Measurements from ENCODE around the gene IL1RL1.

The IL1RL1 gene

DNA sequence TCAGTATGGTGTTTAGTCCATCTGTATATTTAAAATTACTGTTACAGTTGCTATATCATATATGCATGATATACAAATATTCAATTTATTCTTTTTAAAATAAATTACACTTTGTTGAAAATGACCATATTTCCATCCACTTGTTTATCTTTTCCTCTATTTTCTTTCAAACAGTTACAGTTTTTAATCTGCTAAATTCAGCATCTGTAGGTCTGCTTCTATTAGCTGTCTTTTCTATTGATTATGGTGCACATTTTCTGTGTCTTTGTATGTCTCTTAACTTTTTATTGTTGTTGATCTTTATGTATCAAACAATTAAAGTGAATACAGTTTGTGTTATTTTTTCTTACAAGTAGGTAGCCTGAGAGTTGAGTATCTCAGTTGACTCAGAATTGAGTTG, 72.4 kb downstream of the IL1RL1 start:
- H3K4me2 ChIP-seq (ENCODE audit: low read length): no peak overlapping the region
- H3K27me3 ChIP-seq (ENCODE audit: control insufficient read depth, insufficient read depth, low read length): peaks cover 5% of the 10 kb centered on the region
- H3K9ac ChIP-seq (ENCODE audit: low read depth, low read length): no peak overlapping the region
- no peaks in the 10 kb centered on the region for H3K4me1 ChIP-seq (ENCODE audit: control insufficient read depth, insufficient read depth, low read length)
- H3K4me3 ChIP-seq (ENCODE audit: low read length): no peak overlapping the region
- H3K36me3 ChIP-seq (ENCODE audit: insufficient read depth, low read length): no peaks in the 10 kb centered on the region
- H3K9me3 ChIP-seq (replicated peaks; ENCODE audit: low read length): peaks cover 9% of the 10 kb centered on the region

DNA sequence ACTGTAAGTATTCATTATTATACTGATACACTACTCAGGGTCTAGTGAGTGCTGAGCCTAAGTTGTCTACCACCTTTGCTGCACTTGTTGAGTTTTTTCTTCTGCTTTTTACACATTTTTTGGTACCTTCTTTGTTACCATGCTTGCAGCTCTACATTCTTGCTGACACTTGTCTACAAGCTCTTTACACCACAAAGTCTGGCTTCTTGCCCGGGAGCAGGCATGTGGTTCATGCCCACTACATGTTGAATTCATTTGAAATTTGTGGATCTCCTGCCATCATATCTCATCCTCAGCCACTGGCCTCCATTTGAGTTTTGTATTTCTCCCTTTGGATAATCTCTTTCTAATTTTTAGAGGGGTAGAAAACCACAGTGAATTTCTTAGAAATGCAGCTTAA, 74.2 kb downstream of the IL1RL1 start:
- no peak overlapping the region for H3K9ac ChIP-seq (ENCODE audit: low read depth, low read length)
- H3K9me3 ChIP-seq (replicated peaks; ENCODE audit: low read length): peaks cover 9% of the 10 kb centered on the region
- no peaks in the 10 kb centered on the region for H3K36me3 ChIP-seq (ENCODE audit: insufficient read depth, low read length)

DNA sequence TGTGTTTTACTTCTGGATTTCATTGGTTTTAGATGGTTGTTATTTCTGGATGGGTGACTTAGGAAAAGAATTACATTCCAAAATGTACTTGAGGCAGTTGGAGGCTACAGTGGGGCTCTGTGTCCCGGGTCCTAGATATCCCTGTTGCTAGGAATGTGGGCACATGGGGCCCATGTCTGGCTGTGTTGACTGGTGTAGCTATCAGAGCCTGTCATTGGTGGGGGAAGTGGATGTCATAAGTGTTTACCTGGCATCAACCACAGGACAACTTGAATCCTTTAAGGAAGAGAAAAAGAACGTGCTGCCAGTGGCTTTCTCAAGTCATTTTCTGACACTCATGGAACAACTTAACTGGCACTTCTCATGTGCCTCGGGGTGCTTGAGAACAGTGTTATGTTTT, 74.6 kb downstream of the IL1RL1 start:
- Histone ChIP-seq H3K4me3 (ENCODE audit: low read length) (no peak overlapping the region), H3K9ac (ENCODE audit: low read depth, low read length) (no peak overlapping the region), H3K4me2 (ENCODE audit: low read length) (no peak overlapping the region), H3K36me3 (ENCODE audit: insufficient read depth, low read length) (no peaks in the 10 kb centered on the region), H3K27me3 (ENCODE audit: control insufficient read depth, insufficient read depth, low read length) (no peaks in the 10 kb centered on the region), H3K4me1 (ENCODE audit: control insufficient read depth, insufficient read depth, low read length) (no peaks in the 10 kb centered on the region), H3K9me3 (replicated peaks; ENCODE audit: low read length) (peaks cover 9% of the 10 kb centered on the region)

More for the DNA sequence above, 74.2 kb downstream of the IL1RL1 start:
- H3K4me2 ChIP-seq (ENCODE audit: low read length): no peak overlapping the region
- peaks cover 3% of the 10 kb centered on the region for H3K27me3 ChIP-seq (ENCODE audit: control insufficient read depth, insufficient read depth, low read length)
- H3K4me3 ChIP-seq (ENCODE audit: low read length): no peak overlapping the region
- no peaks in the 10 kb centered on the region for H3K4me1 ChIP-seq (ENCODE audit: control insufficient read depth, insufficient read depth, low read length)

DNA sequence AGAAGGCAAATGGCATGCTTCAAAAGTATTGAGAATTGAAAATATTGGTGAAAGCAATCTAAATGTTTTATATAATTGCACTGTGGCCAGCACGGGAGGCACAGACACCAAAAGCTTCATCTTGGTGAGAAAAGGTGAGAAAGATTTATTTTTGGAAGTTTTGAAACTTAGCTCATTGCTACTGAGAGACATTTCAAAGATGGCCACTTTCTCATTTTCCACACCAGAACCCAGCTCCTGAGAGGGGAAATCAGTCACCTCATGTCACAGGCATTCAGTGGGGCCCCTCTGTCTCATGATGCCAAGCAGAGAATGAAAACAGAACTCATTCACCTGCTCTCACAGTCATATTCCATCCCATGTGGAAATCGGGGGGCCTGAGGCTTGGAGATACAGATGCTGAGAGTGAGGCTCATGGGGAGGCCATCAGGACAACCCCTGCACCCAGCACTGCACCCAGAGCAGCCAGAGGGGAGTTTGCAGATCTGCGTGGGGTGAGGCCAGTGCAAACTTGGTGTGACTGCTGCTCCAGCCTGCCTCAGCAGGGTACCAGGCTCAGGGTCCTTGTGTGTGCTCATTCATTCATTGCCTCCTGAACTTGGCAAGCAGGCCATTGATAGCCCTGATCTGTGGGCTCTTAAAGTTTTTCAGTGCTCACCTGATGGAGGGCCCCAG, 75.6 kb downstream of the IL1RL1 start:
- H3K27me3 ChIP-seq (ENCODE audit: control insufficient read depth, insufficient read depth, low read length): no peaks in the 10 kb centered on the region
- no peak overlapping the region for H3K4me2 ChIP-seq (ENCODE audit: low read length)
- no peaks in the 10 kb centered on the region for H3K4me1 ChIP-seq (ENCODE audit: control insufficient read depth, insufficient read depth, low read length)
- no peak overlapping the region for H3K9ac ChIP-seq (ENCODE audit: low read depth, low read length)
- peaks cover 9% of the 10 kb centered on the region for H3K9me3 ChIP-seq (replicated peaks; ENCODE audit: low read length)
- H3K4me3 ChIP-seq (ENCODE audit: low read length): no peak overlapping the region
- H3K36me3 ChIP-seq (ENCODE audit: insufficient read depth, low read length): no peaks in the 10 kb centered on the region

DNA sequence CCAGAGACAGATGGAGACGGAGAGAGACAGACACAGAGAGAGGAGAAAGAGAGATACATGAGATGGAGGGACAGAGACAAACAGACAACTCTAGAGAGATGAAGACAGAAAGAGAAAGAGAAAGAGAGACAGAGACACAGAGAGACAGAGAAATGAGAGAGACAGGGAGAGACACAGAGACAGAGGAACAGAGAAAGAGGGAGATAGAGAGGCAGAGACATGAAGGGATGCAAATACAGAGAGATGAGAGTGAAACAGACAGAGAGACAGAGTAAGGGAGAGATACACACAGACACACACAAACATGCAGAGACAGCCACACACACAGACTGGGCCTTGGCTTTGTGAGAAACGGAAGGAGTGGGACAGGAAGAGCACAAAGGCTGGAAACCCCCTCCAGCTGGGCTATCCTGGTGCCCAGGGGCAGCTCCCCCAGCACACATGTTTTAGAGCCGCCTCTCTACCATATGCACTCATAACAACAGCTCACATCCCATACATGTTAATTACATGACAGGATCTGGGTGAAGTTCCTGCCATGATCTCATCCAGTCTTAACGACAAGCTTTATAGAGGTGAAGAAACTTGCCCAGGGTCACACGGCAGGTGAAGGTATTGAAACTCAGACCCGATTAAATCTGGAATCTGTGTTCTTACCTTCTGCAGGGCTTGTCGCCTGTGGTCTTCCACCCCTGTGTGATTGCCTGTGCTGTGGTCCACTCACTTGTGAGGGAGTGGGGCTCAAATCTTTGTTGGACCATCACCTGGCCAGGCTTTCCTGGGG, 76.6 kb downstream of the IL1RL1 start:
- H3K27me3 ChIP-seq (ENCODE audit: control insufficient read depth, insufficient read depth, low read length): no peaks in the 10 kb centered on the region
- H3K9ac ChIP-seq (ENCODE audit: low read depth, low read length): no peak overlapping the region
- H3K4me1 ChIP-seq (ENCODE audit: control insufficient read depth, insufficient read depth, low read length): no peaks in the 10 kb centered on the region
- no peak overlapping the region for H3K4me3 ChIP-seq (ENCODE audit: low read length)
- peaks cover 9% of the 10 kb centered on the region for H3K9me3 ChIP-seq (replicated peaks; ENCODE audit: low read length)
- no peaks in the 10 kb centered on the region for H3K36me3 ChIP-seq (ENCODE audit: insufficient read depth, low read length)
- no peak overlapping the region for H3K4me2 ChIP-seq (ENCODE audit: low read length)

DNA sequence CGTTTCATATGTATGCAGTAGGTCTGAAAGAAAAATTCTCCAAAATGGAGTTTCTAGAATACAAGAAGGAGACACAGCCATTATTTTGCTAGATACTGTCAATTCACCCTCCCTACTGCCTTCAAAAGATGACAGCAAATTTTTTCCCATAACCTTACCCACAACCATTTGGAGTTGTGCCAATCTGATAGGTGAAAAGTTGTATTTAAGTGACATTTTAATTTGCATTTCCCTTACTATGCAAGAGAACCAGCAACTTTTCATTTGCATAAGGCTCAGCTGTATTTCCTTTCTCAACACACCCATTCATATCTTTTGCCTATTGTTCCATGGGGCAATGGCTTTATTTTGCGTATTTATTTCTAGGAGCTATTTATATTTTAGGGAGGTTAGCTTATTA, 80.2 kb downstream of the IL1RL1 start:
- H3K4me1 ChIP-seq (ENCODE audit: control insufficient read depth, insufficient read depth, low read length): no peaks in the 10 kb centered on the region
- H3K27me3 ChIP-seq (ENCODE audit: control insufficient read depth, insufficient read depth, low read length): peaks cover 8% of the 10 kb centered on the region
- no peak overlapping the region for H3K9ac ChIP-seq (ENCODE audit: low read depth, low read length)
- H3K4me3 ChIP-seq (ENCODE audit: low read length): no peak overlapping the region
- H3K9me3 ChIP-seq (replicated peaks; ENCODE audit: low read length): no peaks in the 10 kb centered on the region
- H3K4me2 ChIP-seq (ENCODE audit: low read length): no peak overlapping the region
- no peaks in the 10 kb centered on the region for H3K36me3 ChIP-seq (ENCODE audit: insufficient read depth, low read length)

DNA sequence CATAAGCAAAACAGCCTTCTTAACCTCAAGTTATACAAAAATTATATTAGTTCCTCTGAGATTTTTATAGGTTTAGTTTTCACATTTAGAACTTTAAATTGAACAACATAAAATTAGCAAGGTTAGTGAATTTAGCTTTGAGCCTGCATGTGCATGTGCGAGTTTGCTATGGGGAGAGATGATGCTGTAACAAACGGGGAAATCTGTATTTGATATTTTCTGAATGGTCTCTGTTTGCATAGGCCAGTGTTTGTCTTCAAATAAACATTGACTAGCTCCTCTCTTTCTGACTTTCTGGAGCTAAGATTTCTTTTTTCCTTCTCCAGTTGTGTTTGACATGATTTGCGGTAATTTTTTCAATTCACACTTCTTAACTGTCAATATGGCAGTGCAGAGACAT, 80.7 kb downstream of the IL1RL1 start:
- Histone ChIP-seq H3K36me3 (ENCODE audit: insufficient read depth, low read length) (no peaks in the 10 kb centered on the region), H3K4me1 (ENCODE audit: control insufficient read depth, insufficient read depth, low read length) (no peaks in the 10 kb centered on the region)

DNA sequence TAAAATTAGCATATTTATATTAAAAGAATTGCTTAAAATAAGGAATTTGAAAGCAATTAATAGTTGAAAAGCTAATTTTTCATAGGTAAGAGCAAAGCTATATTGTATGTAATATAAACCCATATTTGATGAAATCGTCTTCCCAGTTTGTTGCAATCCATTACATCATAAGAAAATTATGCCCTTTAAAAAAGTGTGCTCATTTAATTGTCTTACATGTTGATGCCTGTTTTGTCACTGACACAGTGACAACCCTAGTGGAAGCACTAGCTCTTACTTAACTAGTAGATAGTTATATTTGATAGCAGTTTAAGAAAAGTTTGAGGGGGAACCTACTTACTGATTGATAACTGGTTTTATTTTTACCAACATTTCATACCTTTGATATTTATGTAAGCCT, 81.6 kb downstream of the IL1RL1 start:
- Histone ChIP-seq H3K27me3 (ENCODE audit: control insufficient read depth, insufficient read depth, low read length) (peaks cover 13% of the 10 kb centered on the region), H3K9me3 (replicated peaks; ENCODE audit: low read length) (no peaks in the 10 kb centered on the region), H3K4me1 (ENCODE audit: control insufficient read depth, insufficient read depth, low read length) (no peaks in the 10 kb centered on the region), H3K9ac (ENCODE audit: low read depth, low read length) (no peak overlapping the region), H3K4me2 (ENCODE audit: low read length) (no peak overlapping the region), H3K4me3 (ENCODE audit: low read length) (no peak overlapping the region), H3K36me3 (ENCODE audit: insufficient read depth, low read length) (no peaks in the 10 kb centered on the region)

More for the DNA sequence above, 80.7 kb downstream of the IL1RL1 start:
- Histone ChIP-seq H3K9ac (ENCODE audit: low read depth, low read length) (no peak overlapping the region), H3K4me2 (ENCODE audit: low read length) (no peak overlapping the region), H3K27me3 (ENCODE audit: control insufficient read depth, insufficient read depth, low read length) (peaks cover 8% of the 10 kb centered on the region), H3K4me3 (ENCODE audit: low read length) (no peak overlapping the region), H3K9me3 (replicated peaks; ENCODE audit: low read length) (no peaks in the 10 kb centered on the region)

DNA sequence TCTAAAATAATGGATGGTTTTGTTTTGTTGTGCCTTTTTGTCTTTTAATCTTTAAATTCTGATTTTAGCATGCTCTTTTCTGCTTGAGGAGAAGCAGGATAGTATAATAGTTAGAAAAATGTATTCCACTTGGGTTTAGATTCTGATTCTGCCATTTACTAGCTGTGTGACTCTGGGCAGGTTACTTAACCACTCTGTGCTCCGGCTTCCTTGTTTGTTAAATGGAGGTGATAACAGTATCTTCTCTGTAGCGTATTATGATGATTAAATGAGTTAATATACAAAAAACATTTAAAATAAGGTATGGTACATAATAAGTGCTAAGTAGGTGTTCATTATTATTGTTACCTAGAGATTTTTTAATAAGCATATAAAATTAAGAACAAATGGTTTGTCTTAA, 84.6 kb downstream of the IL1RL1 start:
- no peaks in the 10 kb centered on the region for H3K9me3 ChIP-seq (replicated peaks; ENCODE audit: low read length)
- H3K4me3 ChIP-seq (ENCODE audit: low read length): no peak overlapping the region
- H3K27me3 ChIP-seq (ENCODE audit: control insufficient read depth, insufficient read depth, low read length): peaks cover 13% of the 10 kb centered on the region
- no peak overlapping the region for H3K4me2 ChIP-seq (ENCODE audit: low read length)
- H3K4me1 ChIP-seq (ENCODE audit: control insufficient read depth, insufficient read depth, low read length): no peaks in the 10 kb centered on the region
- H3K9ac ChIP-seq (ENCODE audit: low read depth, low read length): no peak overlapping the region
- no peaks in the 10 kb centered on the region for H3K36me3 ChIP-seq (ENCODE audit: insufficient read depth, low read length)

DNA sequence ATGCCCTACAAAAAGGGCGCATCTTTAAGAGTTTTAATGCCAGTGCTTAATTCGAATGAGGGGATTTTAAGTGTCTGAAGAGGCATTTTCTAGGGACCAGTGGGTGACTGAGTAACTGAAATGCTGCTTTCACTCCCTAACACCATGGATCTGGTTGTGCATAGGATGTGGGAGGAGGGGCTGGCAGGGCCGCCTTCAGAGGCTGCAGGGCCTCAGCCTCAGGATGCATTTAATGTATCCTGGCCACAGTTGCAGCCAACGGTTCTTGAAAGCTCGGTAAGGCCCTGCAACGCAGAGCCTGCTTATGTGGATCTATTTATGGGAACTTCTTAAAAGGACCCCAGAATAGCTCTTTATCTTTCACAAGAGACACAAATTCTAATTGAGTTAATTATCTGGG, 85.8 kb downstream of the IL1RL1 start:
- no peaks in the 10 kb centered on the region for H3K9me3 ChIP-seq (replicated peaks; ENCODE audit: low read length)
- peaks cover 13% of the 10 kb centered on the region for H3K27me3 ChIP-seq (ENCODE audit: control insufficient read depth, insufficient read depth, low read length)
- no peak overlapping the region for H3K9ac ChIP-seq (ENCODE audit: low read depth, low read length)
- no peak overlapping the region for H3K4me3 ChIP-seq (ENCODE audit: low read length)
- H3K36me3 ChIP-seq (ENCODE audit: insufficient read depth, low read length): no peaks in the 10 kb centered on the region
- no peak overlapping the region for H3K4me2 ChIP-seq (ENCODE audit: low read length)
- H3K4me1 ChIP-seq (ENCODE audit: control insufficient read depth, insufficient read depth, low read length): no peaks in the 10 kb centered on the region

DNA sequence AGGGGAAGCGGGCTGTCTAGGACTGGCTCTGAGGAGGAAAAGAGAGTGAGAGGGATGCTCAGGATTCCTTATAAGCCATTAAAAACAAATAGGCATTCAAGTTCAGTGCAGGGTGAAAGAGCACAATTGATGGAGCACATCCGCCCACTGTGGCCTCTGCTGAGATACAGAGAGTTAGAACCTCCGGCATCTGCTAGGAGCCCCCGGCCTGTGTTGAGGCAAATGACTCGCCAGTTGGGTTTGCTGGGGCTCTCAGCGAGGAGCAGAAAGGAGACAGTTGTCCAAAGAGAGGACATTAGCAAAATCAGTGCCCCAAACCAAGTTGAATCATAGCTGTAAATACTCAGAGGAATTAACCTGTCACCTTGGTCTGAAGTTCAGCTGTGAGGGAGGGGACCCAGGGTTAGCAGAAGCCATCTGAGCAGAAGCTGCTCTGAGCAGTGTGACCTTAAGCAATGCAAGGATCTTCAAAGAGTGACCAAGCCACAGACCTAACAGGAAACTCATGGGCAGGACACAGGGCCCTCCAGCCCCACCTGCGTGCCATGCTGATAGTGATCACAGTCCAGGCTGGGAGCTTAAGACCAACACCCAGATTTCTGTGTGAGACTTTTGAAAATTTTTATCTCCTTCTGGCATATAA, 88.3 kb downstream of the IL1RL1 start:
- Histone ChIP-seq H3K36me3 (ENCODE audit: insufficient read depth, low read length) (no peaks in the 10 kb centered on the region), H3K27me3 (ENCODE audit: control insufficient read depth, insufficient read depth, low read length) (peaks cover 6% of the 10 kb centered on the region), H3K4me2 (ENCODE audit: low read length) (no peak overlapping the region), H3K4me3 (ENCODE audit: low read length) (no peak overlapping the region), H3K4me1 (ENCODE audit: control insufficient read depth, insufficient read depth, low read length) (no peaks in the 10 kb centered on the region), H3K9me3 (replicated peaks; ENCODE audit: low read length) (no peaks in the 10 kb centered on the region), H3K9ac (ENCODE audit: low read depth, low read length) (no peak overlapping the region)
